Stimulated activated CD8-positive, alpha-beta memory T cell treated with anti-CD3 and anti-CD28 coated beads, Interleukin-4, amount 100 ng/mL, for 4 hours (primary cell): ENCODE data around the gene SESN2.

Experiments
- DNase-seq, 2 donors: peaks; one replicate each; pipeline ENCODE4 v3.0.0-alpha.2; 2020; ENCODE audit warnings: low read depth in 2 of 2, low spot score in 1 of 2

SESN2 gene

GRCh38 chr1:28249013-28249865 lies 10.1 kb upstream of the SESN2 start:
- DNase-seq = no peak

- DNase-seq = no peak
Observed at GRCh38 chr1:28249866-28250295, 9.4 kb upstream of the SESN2 start.

GRCh38 chr1:28256197-28256827 lies 3.0 kb upstream of the SESN2 start:
- DNase-seq = no peak

- no peak for DNase-seq
Observed at GRCh38 chr1:28257736-28258135, 1.6 kb upstream of the SESN2 start.

GRCh38 chr1:28258628-28259251 lies 578 bp upstream of the SESN2 start:
- DNase-seq = no peak

GRCh38 chr1:28259934-28260802 lies 850 bp downstream of the SESN2 start:
- DNase-seq = no peak

- DNase-seq = no peak
Observed at GRCh38 chr1:28260803-28261174, 1.5 kb downstream of the SESN2 start.

- no peak for DNase-seq
Observed at GRCh38 chr1:28264897-28265296, 5.6 kb downstream of the SESN2 start.

- DNase-seq = no peak
Observed at GRCh38 chr1:28265577-28265976, 6.3 kb downstream of the SESN2 start.

GRCh38 chr1:28266920-28267322 lies 7.6 kb downstream of the SESN2 start:
- DNase-seq = no peak

- no peak for DNase-seq
Observed at GRCh38 chr1:28267633-28268032, 8.3 kb downstream of the SESN2 start.

GRCh38 chr1:28269529-28269928 lies 10.2 kb downstream of the SESN2 start:
- DNase-seq = no peak

GRCh38 chr1:28272215-28272852 lies 13.0 kb downstream of the SESN2 start:
- no peak for DNase-seq

GRCh38 chr1:28273216-28273860 lies 14.0 kb downstream of the SESN2 start:
- no peak for DNase-seq

GRCh38 chr1:28278763-28279162 lies 19.4 kb downstream of the SESN2 start:
- no peak for DNase-seq

GRCh38 chr1:28279721-28280120 lies 20.4 kb downstream of the SESN2 start:
- no peak for DNase-seq

- no peak for DNase-seq
Observed at GRCh38 chr1:28280501-28280900, 21.2 kb downstream of the SESN2 start.

- DNase-seq = no peak
Observed at GRCh38 chr1:28280977-28281381, 21.7 kb downstream of the SESN2 start.

- no peak for DNase-seq
Observed at GRCh38 chr1:28281608-28282425, 22.5 kb downstream of the SESN2 start.
